Neural cell (in vitro differentiated cells): ENCODE measurements around the gene SYNGR1. TPM values are rescaled to one million over a fixed set of nuclear protein-coding genes. Genes with fewer than 3 reads are reported as not detected.
"Not testable (repeated sequence)": the region's sequence is repeated elsewhere in the genome, so short reads cannot be mapped to it uniquely, and the experiment has no call there.

Experiments
- H2AFZ ChIP-seq: fragments of 200-600, 300-800 bp; sonication (generic), shearing (Covaris generic); 2 replicates; pipeline ENCODE4 v1.6.0; 2014; ENCODE audit warnings: low read depth, mild to moderate bottlenecking, antibody characterized with exemption, low read length, moderate library complexity
- H3F3A ChIP-seq: fragments of 200-600 bp; shearing (Covaris generic); 2 replicates; pipeline ENCODE4 v1.6.1; 2016; ENCODE audit warnings: mild to moderate bottlenecking, moderate library complexity, mixed read lengths, antibody characterized with exemption, low read length; ENCODE audit not compliant: insufficient read depth, poor library complexity, severe bottlenecking
- H3K27ac ChIP-seq: fragments of 200-600, 300-800 bp; sonication (generic), shearing (Covaris generic); 2 replicates; pipeline ENCODE4 v1.5.1; 2014; ENCODE audit warnings: mild to moderate bottlenecking, low read length, moderate library complexity
- H3K27me3 ChIP-seq: fragments of 300-800, 200-600 bp; sonication (generic), shearing (Covaris generic); 2 replicates; pipeline ENCODE4 v1.6.0; 2014; ENCODE audit warnings: mild to moderate bottlenecking, low read depth, low read length, moderate library complexity; ENCODE audit not compliant: insufficient read depth
- H3K36me3 ChIP-seq: fragments of 300-800, 200-600 bp; sonication (generic), shearing (Covaris generic); 2 replicates; pipeline ENCODE4 v1.5.1; 2014; ENCODE audit warnings: mild to moderate bottlenecking, antibody characterized with exemption, low read length, moderate library complexity; ENCODE audit not compliant: insufficient read depth
- H3K4me2 ChIP-seq: fragments of 300-800, 200-600 bp; sonication (generic), shearing (Covaris generic); 2 replicates; pipeline ENCODE4 v1.6.0; 2014; ENCODE audit warnings: mild to moderate bottlenecking, low read length
- H3K4me3 ChIP-seq: fragments of 300-800, 200-600 bp; sonication (generic), shearing (Covaris generic); 2 replicates; pipeline ENCODE4 v1.5.1; 2014; ENCODE audit warnings: mild to moderate bottlenecking, low read length, moderate library complexity
- H3K79me2 ChIP-seq: fragments of 200-600 bp; shearing (Covaris generic); replicated peaks from 2 replicates; pipeline ENCODE4 v1.6.0; 2014; ENCODE audit warnings: mild to moderate bottlenecking, low read length, moderate library complexity; ENCODE audit not compliant: insufficient read depth
- H3K9ac ChIP-seq: fragments of 300-800, 200-600 bp; sonication (generic), shearing (Covaris generic); 2 replicates; pipeline ENCODE4 v1.6.1; 2016; ENCODE audit warnings: mild to moderate bottlenecking, low read length, mixed read lengths
- H3K9me2 ChIP-seq: fragments of 200-600 bp; shearing (Covaris generic); 2 replicates; pipeline ENCODE4 v1.6.1; 2016; ENCODE audit warnings: mild to moderate bottlenecking, low read length, mixed read lengths; ENCODE audit not compliant: insufficient read depth
- H3K9me3 ChIP-seq: fragments of 200-600, 300-800 bp; sonication (generic), shearing (Covaris generic); 2 replicates; pipeline ENCODE4 v1.6.1; 2016; ENCODE audit warnings: mild to moderate bottlenecking, mixed run types, low read length, moderate library complexity, mixed read lengths
- H4K20me1 ChIP-seq: fragments of 200-600 bp; shearing (Covaris generic); 2 replicates; pipeline ENCODE4 v1.6.1; 2016; ENCODE audit warnings: mild to moderate bottlenecking, mixed run types; ENCODE audit not compliant: insufficient read depth
- EP300 ChIP-seq: fragments of 450-650 bp; conservative IDR thresholded peaks from 2 replicates; pipeline ENCODE4 v1.6.1; 2014; ENCODE audit warnings: antibody characterized with exemption, mild to moderate bottlenecking, moderate library complexity; ENCODE audit not compliant: poor library complexity, severe bottlenecking
- EZH2 ChIP-seq: fragments of 200-600, 300-800 bp; shearing (Covaris generic), sonication (generic); IDR thresholded peaks from 2 replicates; pipeline ENCODE4 v1.6.1; 2014; ENCODE audit warnings: antibody characterized with exemption, low read length, borderline replicate concordance, mild to moderate bottlenecking; ENCODE audit not compliant: insufficient read depth, poor library complexity, severe bottlenecking
- MXI1 ChIP-seq: fragments of 450-650 bp; conservative IDR thresholded peaks from 2 replicates; pipeline ENCODE4 v1.6.1; 2014; ENCODE audit warnings: antibody characterized with exemption, mild to moderate bottlenecking; ENCODE audit not compliant: poor library complexity, severe bottlenecking
- POLR2AphosphoS5 ChIP-seq: IDR thresholded peaks from 2 replicates; pipeline ENCODE4 v1.6.1; 2012
- RAD21 ChIP-seq: fragments of 450-650 bp; conservative IDR thresholded peaks from 2 replicates; pipeline ENCODE4 v1.6.1; 2014; ENCODE audit warnings: antibody characterized with exemption, mild to moderate bottlenecking, moderate library complexity
- SMC3 ChIP-seq: fragments of 450-650 bp; conservative IDR thresholded peaks from 2 replicates; pipeline ENCODE4 v1.6.1; 2014; ENCODE audit warnings: antibody characterized with exemption, mild to moderate bottlenecking, moderate library complexity; ENCODE audit not compliant: poor library complexity
- TAF1 ChIP-seq: IDR thresholded peaks from 2 replicates; pipeline ENCODE4 v1.6.1; 2012; ENCODE audit warnings: low read depth
- polyA plus RNA-seq: library from polyadenylated mRNA; depleted of rRNA; stranded (reverse); fragments of >200 nt; gene quantifications from 2 replicates; pipeline ENCODE4 v1.2.3, GENCODE V29; 2014
- TF ChIP-seq, protein P1 (sequence below): fragments of 450-650 bp; IDR thresholded peaks from 2 replicates; pipeline ENCODE4 v1.5.1; 2014; ENCODE audit warnings: antibody characterized with exemption, mild to moderate bottlenecking, moderate library complexity; ENCODE audit not compliant: poor library complexity, severe bottlenecking
- TF ChIP-seq, protein P2 (sequence below): IDR thresholded peaks from 2 replicates; pipeline ENCODE4 v1.6.1; 2012; ENCODE audit warnings: borderline replicate concordance

The SYNGR1 gene
- polyA plus RNA-seq, 1 donor from 2014 or later, result 68.4 TPM

DNA sequence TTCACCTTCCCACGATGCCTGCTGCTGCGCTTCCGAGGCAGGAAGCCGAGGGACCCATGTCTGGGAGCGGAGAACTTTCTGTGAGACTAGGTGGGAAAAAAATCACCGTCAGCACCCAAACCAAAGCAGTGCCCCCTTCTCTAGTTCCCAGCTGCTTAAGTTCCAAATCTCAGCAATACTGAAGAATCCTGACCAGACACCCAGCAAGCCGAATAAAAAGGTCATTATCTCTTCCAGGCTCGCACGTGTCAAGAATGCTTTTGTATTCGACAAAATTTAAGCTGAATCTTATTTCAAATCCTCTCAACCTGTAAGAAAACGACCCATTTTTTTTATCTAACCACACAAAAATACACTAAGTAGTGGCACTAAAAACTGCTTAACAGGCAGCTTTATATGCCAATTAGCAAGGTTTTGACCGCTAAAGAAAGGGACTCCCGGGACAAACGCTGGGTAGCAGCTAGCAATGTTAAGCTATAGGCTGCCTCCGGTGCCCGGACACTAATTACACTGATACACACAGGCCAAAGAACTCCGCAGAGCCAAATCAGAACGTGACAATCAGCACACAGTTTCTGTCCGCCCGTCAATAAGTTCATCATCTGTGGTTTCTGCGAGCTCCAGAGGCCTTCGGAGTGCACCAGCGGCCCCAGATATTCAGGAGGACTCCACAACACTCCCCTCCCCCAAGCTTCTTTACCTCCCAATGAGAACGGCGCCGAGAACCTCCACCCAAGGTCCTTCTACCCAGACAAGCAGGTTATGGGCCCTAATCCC is 31.1 kb upstream of the SYNGR1 start:
- Histone ChIP-seq H3K27me3 (no peaks in the 10 kb centered on the region), H3K4me2 (peak overlapping the region; percentile 52), H2AFZ (no peak overlapping the region), H3K9me2 (no peaks in the 10 kb centered on the region), H4K20me1 (peaks cover 17% of the 10 kb centered on the region), H3K36me3 (peaks cover 2% of the 10 kb centered on the region), H3K79me2 (peaks cover 27% of the 10 kb centered on the region), H3F3A (no peaks in the 10 kb centered on the region), H3K4me3 (peak overlapping the region; percentile 82), H3K27ac (peak overlapping the region; percentile 99), H3K9me3 (no peaks in the 10 kb centered on the region), H3K9ac (peak overlapping the region; percentile 99)
- TF ChIP-seq MXI1, result no peak
- TF ChIP-seq, protein P1, sequence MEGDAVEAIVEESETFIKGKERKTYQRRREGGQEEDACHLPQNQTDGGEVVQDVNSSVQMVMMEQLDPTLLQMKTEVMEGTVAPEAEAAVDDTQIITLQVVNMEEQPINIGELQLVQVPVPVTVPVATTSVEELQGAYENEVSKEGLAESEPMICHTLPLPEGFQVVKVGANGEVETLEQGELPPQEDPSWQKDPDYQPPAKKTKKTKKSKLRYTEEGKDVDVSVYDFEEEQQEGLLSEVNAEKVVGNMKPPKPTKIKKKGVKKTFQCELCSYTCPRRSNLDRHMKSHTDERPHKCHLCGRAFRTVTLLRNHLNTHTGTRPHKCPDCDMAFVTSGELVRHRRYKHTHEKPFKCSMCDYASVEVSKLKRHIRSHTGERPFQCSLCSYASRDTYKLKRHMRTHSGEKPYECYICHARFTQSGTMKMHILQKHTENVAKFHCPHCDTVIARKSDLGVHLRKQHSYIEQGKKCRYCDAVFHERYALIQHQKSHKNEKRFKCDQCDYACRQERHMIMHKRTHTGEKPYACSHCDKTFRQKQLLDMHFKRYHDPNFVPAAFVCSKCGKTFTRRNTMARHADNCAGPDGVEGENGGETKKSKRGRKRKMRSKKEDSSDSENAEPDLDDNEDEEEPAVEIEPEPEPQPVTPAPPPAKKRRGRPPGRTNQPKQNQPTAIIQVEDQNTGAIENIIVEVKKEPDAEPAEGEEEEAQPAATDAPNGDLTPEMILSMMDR, result no peak

DNA sequence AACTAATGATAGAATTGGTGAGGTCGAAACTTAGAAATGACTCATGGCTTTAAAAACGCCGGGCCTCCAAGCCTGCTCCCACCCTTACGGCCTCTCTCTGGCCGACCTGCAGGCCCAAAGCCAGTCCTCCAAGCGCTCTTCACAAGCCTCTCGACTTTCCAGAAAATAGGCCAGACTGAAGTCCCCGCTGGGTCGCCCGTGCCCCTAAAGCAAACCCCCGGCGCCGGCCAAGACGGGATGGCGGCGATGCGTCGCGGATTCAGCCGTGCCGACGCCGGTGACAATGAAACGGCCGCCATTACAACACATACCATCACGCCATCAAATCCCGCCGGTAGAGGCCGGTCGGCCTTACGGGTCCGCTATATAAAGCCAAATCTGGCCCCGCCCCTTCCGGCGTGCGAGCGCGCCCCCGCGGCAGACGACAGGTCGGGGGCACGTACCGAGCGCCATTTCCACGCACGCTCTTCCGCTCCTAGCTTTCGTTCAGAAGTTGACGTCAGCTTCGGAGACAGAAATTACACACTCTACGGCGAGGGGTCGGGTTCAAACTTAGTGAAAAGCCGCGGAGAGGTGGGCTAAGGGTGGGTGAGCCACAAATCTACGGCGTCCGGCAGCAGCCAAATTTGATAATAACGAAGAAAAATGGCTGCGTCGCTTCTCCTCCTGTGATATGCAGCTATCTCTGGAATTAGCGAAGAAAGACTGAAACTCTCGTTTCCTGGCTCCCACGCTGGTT is 30.3 kb upstream of the SYNGR1 start, which contains the start of gene RPL3:
RPL3 (minus strand) TSS at position 340 of the 739 bp plus-strand sequence; CDS start at position 314, 26 bp downstream.
- peaks cover 17% of the 10 kb centered on the region for H4K20me1 ChIP-seq
- peak within 1 kb of the TSS; percentile 71 for H3K4me2 ChIP-seq
- peaks cover 27% of the 10 kb centered on the region for H3K79me2 ChIP-seq
- peak within 1 kb of the TSS; percentile 71 for H2AFZ ChIP-seq
- H3K9me2 ChIP-seq, result no peaks in the 10 kb centered on the region
- peak within 1 kb of the TSS; percentile 99 for H3K27ac ChIP-seq
- no peaks in the 10 kb centered on the region for H3K27me3 ChIP-seq
- H3K9me3 ChIP-seq, result no peaks in the 10 kb centered on the region
- no peaks in the 10 kb centered on the region for H3K36me3 ChIP-seq
- TF ChIP-seq TAF1 (peak; percentile 98), POLR2AphosphoS5 (peak; percentile 98), RAD21 (peak; percentile 41), EZH2 (no peak), MXI1 (peak; percentile 85), EP300 (peak; percentile 77), SMC3 (peak; percentile 49)
- TF ChIP-seq, protein P2, sequence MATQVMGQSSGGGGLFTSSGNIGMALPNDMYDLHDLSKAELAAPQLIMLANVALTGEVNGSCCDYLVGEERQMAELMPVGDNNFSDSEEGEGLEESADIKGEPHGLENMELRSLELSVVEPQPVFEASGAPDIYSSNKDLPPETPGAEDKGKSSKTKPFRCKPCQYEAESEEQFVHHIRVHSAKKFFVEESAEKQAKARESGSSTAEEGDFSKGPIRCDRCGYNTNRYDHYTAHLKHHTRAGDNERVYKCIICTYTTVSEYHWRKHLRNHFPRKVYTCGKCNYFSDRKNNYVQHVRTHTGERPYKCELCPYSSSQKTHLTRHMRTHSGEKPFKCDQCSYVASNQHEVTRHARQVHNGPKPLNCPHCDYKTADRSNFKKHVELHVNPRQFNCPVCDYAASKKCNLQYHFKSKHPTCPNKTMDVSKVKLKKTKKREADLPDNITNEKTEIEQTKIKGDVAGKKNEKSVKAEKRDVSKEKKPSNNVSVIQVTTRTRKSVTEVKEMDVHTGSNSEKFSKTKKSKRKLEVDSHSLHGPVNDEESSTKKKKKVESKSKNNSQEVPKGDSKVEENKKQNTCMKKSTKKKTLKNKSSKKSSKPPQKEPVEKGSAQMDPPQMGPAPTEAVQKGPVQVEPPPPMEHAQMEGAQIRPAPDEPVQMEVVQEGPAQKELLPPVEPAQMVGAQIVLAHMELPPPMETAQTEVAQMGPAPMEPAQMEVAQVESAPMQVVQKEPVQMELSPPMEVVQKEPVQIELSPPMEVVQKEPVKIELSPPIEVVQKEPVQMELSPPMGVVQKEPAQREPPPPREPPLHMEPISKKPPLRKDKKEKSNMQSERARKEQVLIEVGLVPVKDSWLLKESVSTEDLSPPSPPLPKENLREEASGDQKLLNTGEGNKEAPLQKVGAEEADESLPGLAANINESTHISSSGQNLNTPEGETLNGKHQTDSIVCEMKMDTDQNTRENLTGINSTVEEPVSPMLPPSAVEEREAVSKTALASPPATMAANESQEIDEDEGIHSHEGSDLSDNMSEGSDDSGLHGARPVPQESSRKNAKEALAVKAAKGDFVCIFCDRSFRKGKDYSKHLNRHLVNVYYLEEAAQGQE, result peak; percentile 95
- TF ChIP-seq, protein P1, result peak; percentile 60
- peak within 1 kb of the TSS; percentile 99 for H3K9ac ChIP-seq
- H3F3A ChIP-seq, result no peaks in the 10 kb centered on the region
- H3K4me3 ChIP-seq, result peak within 1 kb of the TSS; percentile 82

DNA sequence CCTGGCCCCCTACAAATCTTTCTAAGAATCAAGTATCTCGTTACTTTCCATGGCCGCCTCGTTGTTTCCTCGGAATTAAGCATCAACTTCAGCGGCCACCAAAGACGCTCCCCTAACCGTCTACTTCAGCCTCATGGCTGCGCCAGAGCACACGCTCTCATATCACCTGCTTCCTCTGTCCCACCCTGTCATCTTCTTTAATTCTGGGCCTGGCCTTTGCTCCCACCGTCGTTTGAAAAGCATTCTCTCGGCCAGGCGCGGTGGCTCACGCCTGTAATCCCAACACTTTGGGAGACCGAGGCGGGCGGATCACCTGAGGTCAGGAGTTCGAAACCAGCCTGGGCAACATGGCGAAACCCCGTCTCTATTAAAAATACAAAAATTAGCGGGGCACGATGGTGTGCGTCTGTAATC is 29.2 kb upstream of the SYNGR1 start:
- H3K9me3 ChIP-seq, H2AFZ ChIP-seq, H3K4me2 ChIP-seq, H3K27me3 ChIP-seq, H3F3A ChIP-seq, H3K9me2 ChIP-seq, H3K36me3 ChIP-seq: not testable (repeated sequence)
- H3K79me2 ChIP-seq, result peaks cover 27% of the 10 kb centered on the region
- H3K9ac ChIP-seq, result peak overlapping the region; percentile 99
- peak overlapping the region; percentile 82 for H3K4me3 ChIP-seq
- H3K27ac ChIP-seq, result peak overlapping the region; percentile 99
- peaks cover 17% of the 10 kb centered on the region for H4K20me1 ChIP-seq
